NK-92 (cell line): Measurements from ENCODE around the gene POLG2.
"Not testable (repeated sequence)": the region's sequence is repeated elsewhere in the genome, so short reads cannot be mapped to it uniquely, and the experiment has no call there.

Source experiments
- DNase-seq: peaks from one replicate; lab custom pipeline; 2025; ENCODE audit not compliant: unreplicated experiment; lab: John Stamatoyannopoulos, UW

Gene POLG2

DNA sequence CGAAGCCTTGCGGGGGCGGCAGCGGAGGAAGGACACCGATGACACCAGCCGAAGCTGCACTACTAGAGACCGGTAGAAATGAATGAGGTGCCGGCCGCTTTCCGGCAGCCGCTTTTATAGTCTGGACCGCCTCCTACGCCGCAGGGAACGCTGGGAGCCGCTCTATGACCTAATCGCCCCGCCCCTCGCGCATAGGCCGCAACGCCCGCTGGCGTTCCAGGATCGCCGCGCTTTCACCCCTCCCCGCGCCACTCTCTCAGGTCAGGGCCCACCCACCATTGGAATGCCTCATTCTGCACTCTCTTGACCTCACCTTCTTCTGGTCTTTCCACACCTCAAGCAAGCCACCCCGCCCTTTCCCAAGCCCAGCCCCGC is 9.3 kb upstream of the POLG2 start, which contains the start of gene DDX5:
Gene DDX5 (minus strand): TSS at position 89 of the 375 bp plus-strand sequence. CDS start 170 bp downstream, outside the sequence.
- DNase-seq: peak; percentile 95

DNA sequence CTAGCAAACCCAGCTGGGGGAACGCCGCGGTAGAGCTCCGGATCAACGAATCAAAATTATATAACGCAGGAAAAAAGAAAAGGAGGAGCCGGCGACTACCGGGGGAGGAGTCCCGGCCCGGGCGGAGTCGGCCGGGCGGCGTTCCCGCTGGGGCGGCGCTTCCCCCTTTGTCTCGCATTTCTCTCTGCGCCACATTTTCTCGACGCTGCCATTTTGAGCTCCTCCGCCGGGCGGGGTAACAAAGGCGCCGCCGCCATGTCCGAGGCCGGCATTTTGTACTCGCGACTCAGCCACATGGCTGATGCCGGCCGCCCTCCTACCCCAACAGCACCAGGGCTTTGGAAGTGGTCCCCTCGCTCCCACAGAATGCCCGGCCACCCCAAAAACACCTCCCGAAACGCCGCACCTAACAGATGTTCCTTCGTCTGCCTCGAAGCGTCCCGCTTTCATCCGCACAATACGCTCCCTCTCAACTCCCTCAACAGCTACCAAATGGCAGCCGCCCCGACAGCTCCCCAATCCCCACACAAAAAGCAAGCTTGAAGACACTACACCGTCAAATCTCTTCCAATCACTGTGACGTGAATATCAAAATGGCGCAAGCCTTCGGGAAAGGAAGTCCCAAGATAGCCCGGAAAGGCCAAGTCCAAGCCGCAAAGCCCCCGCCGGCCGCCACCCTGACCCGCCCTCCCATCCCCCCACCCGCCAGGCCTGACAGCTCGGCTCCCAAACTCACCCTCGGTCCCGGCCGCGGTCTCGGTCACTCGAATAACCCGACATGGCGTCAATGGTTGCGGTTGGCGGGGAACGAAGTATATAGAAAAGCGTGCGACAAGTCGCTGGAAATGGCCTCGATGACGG is 8.7 kb upstream of the POLG2 start:
- no peak for DNase-seq

DNA sequence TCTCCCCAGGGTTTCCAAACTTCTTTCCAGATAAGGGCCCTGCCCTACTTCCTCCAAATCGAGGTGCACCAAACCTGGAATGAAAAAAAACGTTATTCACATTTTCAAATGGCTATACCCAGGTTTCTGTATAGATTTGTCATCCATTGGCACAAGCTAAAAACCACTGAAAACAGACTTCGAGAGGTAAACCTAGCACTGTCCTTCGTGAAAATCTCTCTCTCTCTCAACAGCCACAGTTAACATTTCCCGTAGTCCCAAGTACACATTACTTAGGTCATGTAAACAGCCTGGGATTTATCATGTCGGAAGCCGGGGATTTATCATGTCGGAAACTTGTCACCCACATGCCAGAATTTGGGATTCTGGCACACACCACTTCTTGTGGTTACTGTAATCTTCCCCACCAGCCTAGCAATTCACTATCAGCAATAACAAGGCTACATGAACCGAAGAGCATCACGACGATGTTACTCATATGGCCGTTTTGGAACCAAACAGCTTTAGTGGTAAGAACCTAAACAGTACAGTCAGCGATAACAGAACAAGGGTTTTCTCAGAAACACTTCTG is 8.0 kb upstream of the POLG2 start:
- DNase-seq: no peak

DNA sequence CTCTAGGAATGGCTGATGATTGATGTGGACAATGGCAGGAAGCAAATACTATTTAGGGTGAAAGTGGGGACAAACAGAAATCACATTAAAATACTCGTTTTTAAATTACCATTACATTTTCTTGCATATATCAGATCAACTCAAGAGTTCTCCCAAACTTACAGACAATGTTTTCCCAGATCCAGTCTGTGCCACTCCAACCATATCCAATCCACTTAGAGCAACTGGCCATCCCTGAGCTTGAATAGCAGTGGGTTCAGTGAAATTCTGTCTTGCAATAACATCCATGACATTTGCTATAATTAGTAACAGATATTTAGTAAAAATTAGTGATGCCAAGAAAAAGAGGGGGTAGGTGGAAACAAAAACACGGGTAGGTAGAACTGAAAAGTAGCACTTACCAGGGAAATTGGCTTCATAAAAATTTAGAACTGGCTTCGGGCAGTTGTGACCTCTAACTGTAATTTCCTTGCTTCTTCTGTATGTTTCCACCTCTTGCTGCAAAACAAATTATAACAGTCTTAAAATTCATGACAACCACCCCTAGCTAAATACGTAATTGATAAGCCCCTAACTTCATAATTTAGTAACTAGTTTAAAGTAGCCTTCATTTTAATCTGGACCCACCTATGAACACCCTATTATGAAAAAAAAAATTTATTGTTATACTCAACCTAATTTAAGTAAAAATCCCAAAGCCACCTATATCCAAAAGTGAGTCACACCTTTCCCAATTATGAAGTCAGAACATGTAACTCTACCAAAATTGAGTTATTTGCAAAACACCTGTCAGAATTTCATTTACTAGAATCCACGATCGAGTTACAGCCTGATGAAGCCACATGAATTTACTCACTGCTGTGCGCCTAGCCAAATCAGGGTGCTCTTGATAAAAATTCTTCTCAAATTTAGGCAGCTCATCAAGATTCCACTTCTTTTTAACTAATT is 7.2 kb upstream of the POLG2 start:
- no peak for DNase-seq

DNA sequence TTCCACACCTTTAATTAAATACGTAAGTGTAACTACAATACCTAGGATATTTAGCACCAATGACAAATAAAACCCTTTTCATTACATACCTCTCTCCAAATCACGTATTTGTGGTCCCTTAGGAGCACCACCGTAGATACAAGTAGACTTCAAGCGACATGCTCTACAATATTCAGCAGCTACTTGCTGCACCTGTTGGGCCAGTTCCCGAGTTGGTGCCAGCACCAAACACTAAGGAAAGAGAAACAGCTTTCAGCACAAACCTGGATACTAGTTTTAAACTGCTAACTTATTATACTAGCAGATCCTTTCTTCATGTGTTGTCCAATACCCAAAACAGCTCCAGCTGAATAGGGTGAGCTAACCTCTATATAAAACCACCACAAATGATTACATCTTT is 6.5 kb upstream of the POLG2 start:
- no peak for DNase-seq

DNA sequence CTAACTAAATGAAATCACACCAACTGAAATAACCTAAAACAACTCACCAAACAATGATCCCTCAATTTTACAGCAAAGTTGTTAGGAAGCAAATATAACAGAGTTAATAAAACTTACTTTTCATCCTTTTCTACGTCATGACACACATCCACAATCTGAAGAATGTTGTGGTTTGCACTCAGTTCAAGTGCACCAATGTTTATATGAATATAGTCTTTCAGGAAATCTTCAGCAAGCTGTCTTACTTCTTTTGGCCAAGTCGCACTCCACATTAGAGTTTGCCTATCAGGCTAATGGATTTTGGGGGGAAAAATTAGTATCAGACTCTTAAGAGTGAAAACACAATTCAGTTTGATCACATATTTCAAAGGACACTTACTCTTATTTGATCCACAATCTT is 6.0 kb upstream of the POLG2 start:
- DNase-seq: no peak

DNA sequence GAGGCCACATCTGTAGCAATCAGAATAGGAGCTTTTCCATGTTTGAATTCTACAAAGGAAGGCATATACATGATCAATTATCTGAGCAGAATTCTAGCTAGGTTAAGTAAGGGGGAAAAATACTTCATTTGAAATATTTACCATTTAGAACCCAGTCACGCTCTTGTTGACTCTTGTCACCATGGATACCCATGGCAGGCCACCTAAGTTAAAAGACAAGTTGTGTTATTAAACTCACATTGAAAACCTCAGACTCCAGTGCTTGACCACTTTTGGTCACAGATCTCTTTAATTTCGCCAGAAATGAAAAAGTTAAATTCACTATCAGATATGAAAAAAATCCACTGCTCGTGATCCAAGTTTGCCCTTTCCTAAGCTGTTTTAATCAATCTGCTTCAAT is 5.2 kb upstream of the POLG2 start:
- DNase-seq: no peak

DNA sequence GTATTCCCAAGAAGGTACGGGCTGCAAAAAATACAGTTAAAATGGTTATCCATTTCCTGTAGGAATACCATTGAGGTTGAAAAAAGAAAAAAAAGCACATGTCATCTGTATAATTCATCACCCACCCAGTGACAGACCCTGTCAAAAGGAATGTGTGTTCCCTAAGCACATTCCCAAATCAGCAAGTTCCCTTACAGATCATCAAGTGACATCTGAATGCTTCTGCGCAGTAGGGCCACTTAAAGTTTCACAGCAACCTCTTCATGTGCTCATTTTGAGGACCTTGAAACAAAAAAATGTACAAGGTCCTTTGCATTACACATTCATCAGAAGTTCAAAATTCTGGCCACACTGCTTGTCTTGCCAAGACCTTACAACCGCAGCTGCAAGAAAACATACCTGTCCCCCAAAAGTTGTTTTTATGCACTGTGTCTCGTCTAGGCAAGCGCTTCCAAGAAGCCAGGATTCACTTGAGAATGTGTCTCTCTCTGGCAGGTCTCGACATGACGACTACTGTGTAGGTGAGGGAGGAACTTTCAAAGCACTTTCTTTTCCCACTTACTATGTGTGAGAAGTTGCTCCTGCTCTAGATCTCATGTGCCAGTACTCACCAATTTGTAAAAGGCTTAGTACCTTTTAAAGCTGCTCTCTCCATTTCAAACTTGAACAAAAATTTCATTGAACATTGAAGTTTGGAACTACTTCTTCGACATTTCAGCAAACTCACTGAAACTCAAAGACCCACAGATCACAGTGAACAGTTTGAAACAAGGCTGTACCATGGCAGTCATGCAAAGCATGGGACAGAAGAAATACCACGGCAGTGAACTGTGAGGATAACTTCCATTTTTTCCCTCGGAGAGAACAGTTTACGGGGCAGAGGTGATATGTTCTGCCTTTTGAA is 4.3 kb upstream of the POLG2 start:
- DNase-seq: no peak

DNA sequence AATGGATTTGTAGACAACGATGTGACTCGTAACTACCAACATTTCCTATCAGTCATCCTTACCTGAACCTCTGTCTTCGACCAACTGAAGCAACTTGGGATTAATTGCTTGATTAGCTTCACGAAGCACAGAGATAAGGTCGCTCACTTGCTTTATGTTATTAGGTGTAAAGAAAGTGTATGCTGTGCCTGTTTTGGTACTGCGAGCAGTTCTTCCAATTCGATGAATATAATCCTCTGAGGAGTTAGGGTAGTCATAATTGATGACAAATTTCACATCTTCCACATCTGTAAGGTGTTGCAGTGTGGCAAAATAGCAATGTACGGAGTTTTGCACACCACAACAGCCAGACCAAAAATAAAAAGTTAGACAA is 3.6 kb upstream of the POLG2 start:
- DNase-seq: no peak

DNA sequence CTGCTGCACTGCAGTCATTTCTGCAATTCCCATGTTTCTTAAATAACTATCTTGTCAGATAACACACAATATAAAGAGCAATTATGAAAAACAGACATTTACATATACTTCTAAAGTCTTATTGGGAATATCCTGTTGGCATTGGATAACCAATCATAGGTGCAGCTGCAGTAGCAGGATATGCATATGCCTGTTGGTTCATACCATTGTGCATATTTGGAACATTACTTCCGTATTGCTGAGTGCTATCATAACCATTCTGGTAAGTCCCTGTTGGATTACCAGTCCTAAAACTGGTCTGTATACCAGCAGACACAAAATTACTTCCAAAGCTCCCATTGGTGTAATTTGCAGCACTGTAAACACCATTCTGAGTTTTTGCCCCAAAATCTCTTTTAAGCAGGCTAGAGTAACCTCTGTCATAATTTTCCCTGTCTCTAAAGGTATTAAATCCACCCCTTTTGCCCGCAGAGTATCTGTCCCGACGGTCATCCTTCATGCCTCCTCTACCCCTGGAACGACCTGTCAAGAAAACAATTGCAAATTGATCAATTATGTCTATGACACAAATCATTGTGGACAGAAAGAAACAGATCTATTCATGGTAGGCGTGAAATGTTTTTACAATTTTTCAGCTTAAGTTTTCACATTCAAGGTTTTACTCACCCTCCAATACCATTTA is 3.1 kb upstream of the POLG2 start:
- DNase-seq: no peak

DNA sequence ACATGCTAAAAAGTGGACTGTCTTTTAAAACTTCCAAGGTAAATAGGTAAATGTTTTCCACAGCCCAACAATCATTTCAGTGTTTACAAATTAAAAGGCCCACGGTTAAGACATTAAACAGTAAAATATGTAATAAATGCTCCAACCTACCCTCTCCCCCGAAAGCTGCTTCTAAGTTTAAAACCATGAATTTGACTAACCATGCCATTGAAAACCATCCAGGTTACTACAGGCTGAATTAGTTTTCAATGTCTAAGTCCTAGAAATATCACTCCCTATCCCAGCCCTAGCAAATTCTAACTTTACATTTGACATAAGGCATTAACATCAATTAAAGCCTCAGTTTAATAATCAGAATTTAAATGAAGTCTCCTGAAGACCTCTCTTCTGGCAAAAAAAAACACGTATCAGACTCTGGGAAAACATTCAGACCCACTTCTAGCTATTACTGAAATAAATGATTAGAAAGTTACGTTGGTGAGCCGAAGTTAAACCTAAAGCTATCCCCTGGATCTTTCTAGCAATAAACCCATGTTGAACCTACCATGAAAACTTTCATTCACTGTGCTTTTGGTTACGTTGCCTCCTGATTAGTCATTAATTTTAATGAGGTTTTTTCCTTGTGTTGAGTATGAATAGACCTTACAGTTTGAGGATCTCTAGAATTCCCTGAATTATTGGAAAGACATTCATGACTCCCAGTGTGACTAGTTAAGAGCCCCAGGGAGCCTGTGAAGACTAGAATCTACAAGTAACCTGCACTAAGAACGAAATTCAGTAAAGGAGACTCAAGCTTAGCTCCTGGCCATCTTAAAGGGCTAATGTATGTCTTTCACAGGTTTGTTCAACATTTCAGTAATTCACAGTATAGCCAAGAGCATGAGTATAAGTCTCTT is 1.7 kb upstream of the POLG2 start:
- no peak for DNase-seq

DNA sequence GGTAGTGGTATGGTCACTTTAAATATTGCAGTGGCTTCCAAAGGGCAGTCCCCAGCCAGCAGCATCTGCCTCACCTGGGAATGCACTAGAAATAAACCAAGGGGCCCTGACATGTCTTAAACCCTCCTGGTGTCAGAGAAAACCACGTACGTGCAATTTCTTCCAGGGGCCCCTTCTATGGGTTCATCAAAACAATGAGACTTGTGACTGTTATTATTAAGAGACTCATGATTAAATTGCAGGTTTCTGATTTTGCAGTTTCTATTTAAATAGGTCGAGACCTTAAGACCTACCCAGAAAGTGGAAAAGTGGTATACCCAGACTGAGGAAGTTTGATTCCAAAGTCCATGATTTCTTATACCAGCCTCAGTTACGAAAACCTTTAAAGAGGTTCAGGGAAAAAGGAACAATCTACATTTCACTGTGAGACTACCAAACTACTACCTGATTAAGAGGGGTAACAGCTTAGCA is 746 bp upstream of the POLG2 start:
- no peak for DNase-seq

DNA sequence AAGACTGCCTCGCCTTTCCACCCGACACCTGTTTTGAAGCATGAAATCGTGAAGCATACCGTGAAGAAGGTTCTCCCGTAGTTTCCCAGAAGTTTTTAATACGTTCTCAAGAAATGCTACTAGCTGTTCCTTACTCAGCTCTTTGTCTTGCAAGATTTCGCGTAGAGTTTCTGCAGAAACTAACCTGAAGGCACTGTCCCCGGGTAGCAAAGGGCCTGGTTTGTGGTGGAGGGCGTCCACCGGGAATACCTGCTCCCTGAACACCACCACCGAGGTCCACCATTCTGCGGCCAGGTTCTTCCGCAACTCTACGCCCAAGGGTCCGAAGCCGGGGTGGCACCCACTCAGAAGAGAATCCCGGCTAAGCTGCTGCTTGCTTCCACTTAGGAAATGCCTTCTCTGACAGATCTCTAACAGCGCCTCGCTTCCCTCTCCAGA is 487 bp downstream of the POLG2 start:
- DNase-seq: no peak

DNA sequence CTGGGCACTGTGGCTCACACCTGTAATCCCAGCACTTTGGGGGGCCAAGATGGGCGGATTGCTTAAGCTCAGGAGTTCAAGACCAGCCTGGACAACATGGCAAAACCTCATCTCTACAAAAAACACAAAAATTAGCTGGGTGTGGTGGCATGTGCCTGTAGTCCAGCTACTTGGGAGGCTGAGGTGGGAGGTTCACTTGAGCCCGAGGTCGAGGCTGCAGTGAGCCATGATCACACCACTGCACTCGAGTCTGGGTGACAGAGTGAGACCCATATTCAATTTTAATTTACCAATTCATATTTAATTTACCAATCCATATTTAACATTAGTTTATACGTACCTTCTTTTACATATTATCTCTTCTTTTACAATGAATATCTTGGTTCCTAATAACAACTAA is 1.6 kb downstream of the POLG2 start:
- DNase-seq: not testable (repeated sequence)

DNA sequence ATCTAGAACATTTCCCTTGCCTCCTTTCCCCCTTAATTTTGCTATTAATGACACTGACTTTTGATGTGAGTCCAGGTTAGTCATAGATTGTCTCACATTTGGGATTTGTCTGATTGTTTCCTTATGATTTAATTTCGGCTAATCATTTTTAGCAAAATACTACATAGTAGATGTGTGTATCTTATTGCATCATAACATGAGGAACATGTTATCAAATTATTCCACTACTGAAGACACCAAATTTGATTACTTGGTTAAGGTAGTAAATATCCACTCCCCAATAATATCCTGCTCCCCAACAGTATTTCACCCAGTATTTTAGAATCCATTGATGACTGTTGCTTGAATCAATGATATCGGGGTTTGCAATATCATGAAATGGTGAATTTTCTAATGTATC is 2.7 kb downstream of the POLG2 start:
- no peak for DNase-seq

DNA sequence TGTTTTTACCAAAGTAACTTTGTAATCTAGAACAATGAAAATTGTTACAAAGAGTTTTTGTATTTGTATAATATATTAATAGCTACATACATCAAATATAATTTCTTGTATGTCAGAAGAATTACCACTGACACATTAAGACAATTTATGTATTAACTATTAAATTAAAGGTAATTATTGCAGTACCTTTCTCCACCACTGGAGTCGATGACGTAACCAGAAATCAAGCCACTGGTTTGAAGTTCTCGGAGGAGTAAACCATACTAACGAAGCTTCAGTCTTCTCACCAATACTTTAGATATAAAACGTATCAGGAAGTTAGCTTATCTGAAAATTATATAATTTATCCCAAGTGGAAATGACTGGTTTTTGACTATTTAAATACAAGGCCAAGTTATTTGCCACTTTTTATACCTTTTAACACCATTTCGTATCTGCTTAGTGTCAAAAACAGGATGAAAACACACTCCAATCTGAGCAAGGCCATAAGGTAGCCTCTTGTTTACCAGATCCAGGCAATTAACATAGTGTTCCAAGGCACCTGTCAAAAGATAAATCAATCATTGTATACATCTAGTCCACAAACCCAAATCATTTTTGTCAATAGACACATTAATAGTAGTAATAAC is 4.3 kb downstream of the POLG2 start:
- no peak for DNase-seq

DNA sequence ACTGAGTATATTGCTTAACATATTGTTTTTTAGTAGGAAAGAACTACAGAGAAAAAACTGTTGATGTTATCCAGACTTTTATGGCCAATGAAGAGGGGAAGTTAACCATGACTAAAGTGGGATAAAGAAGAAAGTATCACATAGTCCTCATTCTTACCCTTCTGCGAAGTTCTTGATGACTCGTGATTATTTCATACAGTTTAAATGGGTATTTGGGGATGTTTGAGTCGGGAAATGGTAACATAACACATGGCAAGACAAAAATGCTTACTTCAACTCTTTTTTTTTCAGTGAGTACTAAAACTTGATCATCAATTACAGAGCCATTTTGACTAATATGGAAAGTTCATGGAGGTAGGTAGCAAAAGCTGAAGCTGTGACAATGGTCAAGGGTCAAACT is 4.9 kb downstream of the POLG2 start:
- DNase-seq: no peak

DNA sequence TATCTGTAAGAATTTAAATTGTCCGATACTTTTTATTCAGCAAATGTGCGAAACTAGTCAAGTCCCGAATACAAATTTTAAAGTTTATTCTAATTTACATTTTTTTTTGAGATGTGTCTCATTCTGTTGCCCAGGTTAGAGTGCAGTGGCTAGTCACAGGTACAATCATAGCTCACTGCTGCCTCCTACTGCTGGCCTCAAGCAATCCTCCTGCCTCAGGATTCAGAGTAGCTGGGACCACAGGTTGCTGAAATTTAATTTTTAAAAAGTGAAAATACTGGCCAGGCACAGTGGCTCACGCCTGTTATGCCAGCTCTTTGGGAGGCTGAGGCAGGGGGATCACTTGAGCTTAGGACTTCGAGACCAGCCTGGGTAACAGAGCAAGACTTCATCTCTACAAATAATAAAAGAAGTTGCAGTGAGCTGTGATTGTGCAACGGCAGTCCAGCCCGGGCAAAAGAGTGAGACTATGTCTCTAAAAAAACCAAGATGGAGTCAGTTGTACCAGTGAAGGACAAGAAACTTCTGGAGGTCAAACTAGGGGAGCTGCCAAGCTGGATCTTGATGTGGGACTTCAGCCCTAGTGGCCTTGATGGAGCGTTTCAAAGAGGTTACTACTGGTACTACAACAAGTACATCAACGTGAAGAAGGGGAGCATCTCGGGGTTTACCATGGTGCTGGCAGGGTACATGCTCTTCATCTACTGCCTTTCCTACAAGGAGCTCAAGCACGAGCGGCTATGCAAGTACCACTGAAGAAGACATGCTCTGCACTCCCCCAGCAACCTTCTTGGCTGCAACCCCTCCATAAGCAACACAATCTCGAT is 5.6 kb downstream of the POLG2 start:
- DNase-seq: no peak
